Esophagus squamous epithelium (tissue), 5 donors: Measurements from ENCODE around the gene CCDC183. TPM values are rescaled to one million over a fixed set of nuclear protein-coding genes. Genes with fewer than 3 reads are reported as not detected.

Source experiments
- DNase-seq: peaks from one replicate; lab custom pipeline; 2025; lab: John Stamatoyannopoulos, UW
- H3K27ac ChIP-seq, 4 donors: fragments of 200-600 bp; sonication (generic); one replicate each; pipeline ENCODE4 v1.5.1; 2016 to 2019; ENCODE audit warnings: mild to moderate bottlenecking in 1 of 4
- H3K27me3 ChIP-seq, 4 donors: fragments of 200-600 bp; sonication (generic); 1 replicate in 3 of 4; 2 replicates in 1 of 4; pipeline versions ENCODE4 v1.5.1 to v1.6.0; 2017 to 2021; ENCODE audit warnings: antibody characterized with exemption in 1 of 4
- H3K36me3 ChIP-seq, 3 donors: fragments of 200-600 bp; sonication (generic); one replicate each; pipeline ENCODE4 v1.5.1; 2016 to 2019
- H3K4me1 ChIP-seq, 3 donors: fragments of 200-600 bp; sonication (generic); one replicate each; pipeline ENCODE4 v1.5.1; 2017 to 2019
- H3K4me3 ChIP-seq, 4 donors: fragments of 200-600 bp; sonication (generic); 1 replicate in 3 of 4; 2 replicates in 1 of 4; pipeline ENCODE4 v1.5.1; 2016 to 2019; ENCODE audit warnings: mild to moderate bottlenecking in 2 of 4, moderate library complexity in 1 of 4
- H3K9me3 ChIP-seq, 3 donors: fragments of 200-600 bp; sonication (generic); one replicate each; pipeline ENCODE4 v1.5.1; 2016 to 2019
- CTCF ChIP-seq, 6 experiments: fragments of 450-650 bp in 4 of 6; fragments of 200-600 bp in 2 of 6; sonication (generic) in 2 of 6; IDR thresholded peaks; one replicate each; pipeline ENCODE4 v1.5.1; 2016 to 2019; ENCODE audit warnings: antibody characterized with exemption in 6 of 6, mild to moderate bottlenecking in 4 of 6, moderate library complexity in 4 of 6
- POLR2A ChIP-seq, 4 donors: fragments of 450-650 bp; IDR thresholded peaks; one replicate each; pipeline ENCODE4 v1.6.1; 2017; ENCODE audit warnings: antibody characterized with exemption in 4 of 4, mild to moderate bottlenecking in 4 of 4, moderate library complexity in 3 of 4
- WGBS, 2 donors: methylation state at CpG; one replicate each; pipeline ENCODE4 v1.1.5; 2018; 5-methylcytosine and 5-hydroxymethylcytosine counted together
- intact Hi-C: fragments of 100-400 bp; cut with DNase I; formaldehyde crosslinking; loops from one replicate; pipeline ENCODE4 v1.15.0; 2022
- total RNA-seq, 4 donors: library from RNA; depleted of rRNA; stranded (reverse); fragments of >200 nt; gene quantifications; one replicate each; pipeline ENCODE4 v1.1.0, GENCODE V29; 2016
- donor health status: DM: yes; HTN: yes; CAD: no.

Gene CCDC183
- total RNA-seq, 4 donors from 2014 or later: 2.1 TPM; not detected in 3

- H3K9me3 ChIP-seq: peaks cover 0 to 8% (median 0%) of the 10 kb centered on the region in 3 donors
- no peaks in the 10 kb centered on the region for H3K36me3 ChIP-seq
- TF ChIP-seq CTCF (IDR thresholded peaks at IDR 0.05): no peak
- no peak for TF ChIP-seq POLR2A (IDR thresholded peaks at IDR 0.05)
- intact Hi-C loops: no loop called here
- H3K27ac ChIP-seq: no peak overlapping the region
- H3K4me3 ChIP-seq: no peak overlapping the region
- peaks cover 0 to 4% (median 0%) of the 10 kb centered on the region in 3 donors for H3K4me1 ChIP-seq
- no peaks in the 10 kb centered on the region for H3K27me3 ChIP-seq
- no peak for DNase-seq
- 80 to 82% methylated on average over 4 to 6 of the region's 12 CpGs for WGBS, 2 donors
These were observed 21.6 kb upstream of the CCDC183 start for GRCh38 chr9:136774416-136775045.

GRCh38 chr9:136775191-136775590 is 20.9 kb upstream of the CCDC183 start:
- H3K4me1 ChIP-seq: no peaks in the 10 kb centered on the region
- no peaks in the 10 kb centered on the region for H3K27me3 ChIP-seq
- H3K9me3 ChIP-seq: peaks cover 0 to 8% (median 0%) of the 10 kb centered on the region in 3 donors
- H3K36me3 ChIP-seq: no peaks in the 10 kb centered on the region
- 91 to 100% methylated on average over 1 to 5 of the region's 6 CpGs for WGBS, 2 donors
- no peak overlapping the region for H3K27ac ChIP-seq
- no peak overlapping the region for H3K4me3 ChIP-seq
- no peak for DNase-seq
- intact Hi-C loops: no loop called here
- TF ChIP-seq CTCF (IDR thresholded peaks at IDR 0.05) (no peak), POLR2A (IDR thresholded peaks at IDR 0.05) (no peak)

GRCh38 chr9:136776947-136777346 is 19.2 kb upstream of the CCDC183 start:
- H3K36me3 ChIP-seq: no peaks in the 10 kb centered on the region
- no peak overlapping the region for H3K27ac ChIP-seq
- intact Hi-C loops: no loop called here
- H3K9me3 ChIP-seq: peaks cover 0 to 8% (median 0%) of the 10 kb centered on the region in 3 donors
- H3K4me3 ChIP-seq: no peak overlapping the region
- TF ChIP-seq CTCF (IDR thresholded peaks at IDR 0.05) (no peak), POLR2A (IDR thresholded peaks at IDR 0.05) (no peak)
- no peaks in the 10 kb centered on the region for H3K27me3 ChIP-seq
- whole genome bisulfite sequencing, 2 donors: 48 to 61% methylated on average over 7 of the region's 7 CpGs
- DNase-seq: no peak
- H3K4me1 ChIP-seq: no peaks in the 10 kb centered on the region

- no peak for DNase-seq
- no peaks in the 10 kb centered on the region for H3K4me1 ChIP-seq
- WGBS, 2 donors: 76 to 79% methylated on average over 12 to 14 of the region's 14 CpGs
- H3K27me3 ChIP-seq: no peaks in the 10 kb centered on the region
- H3K36me3 ChIP-seq: no peaks in the 10 kb centered on the region
- intact Hi-C loops: no loop called here
- no peak for TF ChIP-seq POLR2A (IDR thresholded peaks at IDR 0.05)
- no peak for TF ChIP-seq CTCF (IDR thresholded peaks at IDR 0.05)
- H3K4me3 ChIP-seq: no peak overlapping the region
- H3K27ac ChIP-seq: no peak overlapping the region
- peaks cover 0 to 8% (median 0%) of the 10 kb centered on the region in 3 donors for H3K9me3 ChIP-seq
These were observed 18.8 kb upstream of the CCDC183 start for GRCh38 chr9:136777359-136777758.

- WGBS, 2 donors: 56 to 71% methylated on average over 5 of the region's 5 CpGs
- intact Hi-C loops: loop anchor here (5.0 kb wide), 1 partner anchor 252 kb away; the partner anchor contains the start of gene FUT7
- H3K36me3 ChIP-seq: no peaks in the 10 kb centered on the region
- DNase-seq: no peak
- TF ChIP-seq POLR2A (IDR thresholded peaks at IDR 0.05) (no peak), CTCF (IDR thresholded peaks at IDR 0.05) (no peak)
- no peak overlapping the region for H3K4me3 ChIP-seq
- no peaks in the 10 kb centered on the region for H3K9me3 ChIP-seq
- H3K4me1 ChIP-seq: no peaks in the 10 kb centered on the region
- no peaks in the 10 kb centered on the region for H3K27me3 ChIP-seq
- no peak overlapping the region for H3K27ac ChIP-seq
These were observed 16.3 kb upstream of the CCDC183 start for GRCh38 chr9:136779808-136780207.
